HG03103 (cell line): ENCODE results near the gene CHI3L2.

ENCODE experiments used
- ATAC-seq: cut with Tn5 transposase; IDR thresholded peaks from one replicate; pipeline ENCODE4 v1.9.1; 2021; ENCODE audit warnings: low read depth; ENCODE audit not compliant: unreplicated experiment

The CHI3L2 gene

DNA sequence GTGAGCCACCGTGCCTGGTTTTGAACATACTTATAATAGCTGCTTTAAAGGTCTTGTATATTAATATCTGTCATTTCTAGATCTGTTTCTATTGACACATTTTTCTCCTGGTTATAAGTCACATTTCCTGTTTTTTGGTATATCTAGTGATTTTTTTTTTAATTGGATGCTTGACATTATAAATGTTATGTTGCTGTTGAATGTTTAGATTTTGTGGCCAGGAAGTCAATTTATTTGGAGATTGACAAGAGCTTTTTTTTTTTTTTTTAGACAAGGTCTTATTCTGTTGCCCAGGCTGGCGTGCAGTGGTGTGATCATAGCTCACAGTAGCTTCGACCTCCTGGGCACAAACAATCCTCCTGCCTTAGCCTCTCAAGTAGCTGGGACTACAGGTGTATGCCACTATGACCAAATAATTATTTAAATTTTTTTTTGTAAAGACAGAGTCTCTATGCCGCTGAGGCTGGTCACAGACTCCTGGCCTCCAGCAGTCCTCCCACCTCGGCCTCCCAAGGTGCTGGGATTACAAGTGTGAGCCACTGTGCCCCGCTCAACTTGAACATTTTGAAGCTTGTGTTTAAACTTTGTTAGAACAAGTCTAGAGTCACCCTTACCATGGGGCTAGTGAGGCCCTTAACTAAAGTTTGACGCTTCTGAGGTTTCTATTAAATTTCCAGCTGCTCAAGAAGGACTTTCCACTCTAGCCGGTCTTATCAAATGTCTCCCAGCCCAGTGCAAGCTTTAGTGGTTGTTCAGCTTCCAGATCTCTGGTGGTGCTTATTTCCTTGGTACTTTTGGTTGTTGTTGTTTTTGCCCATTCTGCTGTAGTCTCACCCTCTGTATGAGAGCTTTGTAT is 8.6 kb upstream of the CHI3L2 start:
- no peak for ATAC-seq

DNA sequence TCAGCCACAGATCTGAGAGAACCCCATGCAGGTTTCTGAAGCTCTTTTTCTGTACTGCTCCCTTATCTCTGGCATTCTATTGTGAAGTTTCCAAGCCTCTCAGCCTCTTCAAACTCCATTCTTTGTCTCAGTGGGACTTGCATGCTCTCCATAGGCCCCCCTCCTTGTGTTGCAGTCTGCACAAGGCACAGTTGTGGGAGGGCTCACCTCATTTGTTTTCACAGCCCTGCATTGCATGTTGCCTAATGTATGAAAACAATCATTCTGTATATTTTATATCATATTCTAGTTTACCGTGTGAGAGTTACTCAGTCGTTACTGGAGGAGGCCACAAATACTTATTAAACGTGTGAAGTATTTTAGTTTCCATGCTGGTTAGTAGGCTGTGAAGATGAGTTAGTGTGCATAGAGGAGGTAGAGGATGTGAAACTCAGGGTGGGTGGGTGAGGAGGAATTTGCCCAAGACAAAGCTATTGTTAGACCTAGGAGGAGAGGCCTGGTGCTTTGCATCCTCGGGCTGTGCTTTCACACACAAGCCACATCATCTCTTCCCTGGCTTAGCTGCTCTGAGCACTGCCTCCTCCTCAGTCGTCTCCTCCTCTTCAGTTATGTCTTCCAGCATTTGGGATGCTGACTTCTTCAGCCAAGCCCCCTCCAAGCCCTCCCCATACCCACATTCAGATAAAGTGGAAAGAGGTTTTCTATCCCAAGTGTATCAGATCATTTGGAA is 7.8 kb upstream of the CHI3L2 start:
- no peak for ATAC-seq

DNA sequence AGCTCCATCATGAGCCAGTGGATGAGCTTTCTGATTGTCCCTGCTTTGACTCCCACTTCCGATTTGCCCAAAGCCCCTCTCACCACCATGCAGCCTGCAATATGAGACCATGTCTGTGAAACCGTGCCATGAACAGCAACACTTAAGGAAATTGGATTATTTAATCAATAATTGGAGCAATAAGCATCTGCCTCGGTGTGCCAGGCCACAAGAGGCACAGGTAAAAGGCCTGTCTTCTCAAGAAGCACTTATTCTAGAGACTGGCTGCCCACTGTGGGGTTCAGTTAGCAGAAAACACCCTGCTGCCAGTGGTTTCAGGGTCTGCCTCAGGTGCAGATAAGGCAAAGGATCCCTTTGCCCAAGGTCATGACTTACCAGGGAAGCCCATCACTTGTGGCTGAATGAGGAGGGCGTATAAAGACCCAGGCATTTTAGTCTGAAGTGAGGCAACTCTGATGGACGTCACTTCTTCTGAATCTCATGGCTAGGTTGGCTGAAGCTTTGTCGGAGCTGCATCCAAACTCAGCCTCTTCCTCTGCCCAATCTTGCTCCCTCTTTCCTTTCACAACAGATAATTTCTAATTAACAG is 7.1 kb upstream of the CHI3L2 start:
- ATAC-seq: no peak

DNA sequence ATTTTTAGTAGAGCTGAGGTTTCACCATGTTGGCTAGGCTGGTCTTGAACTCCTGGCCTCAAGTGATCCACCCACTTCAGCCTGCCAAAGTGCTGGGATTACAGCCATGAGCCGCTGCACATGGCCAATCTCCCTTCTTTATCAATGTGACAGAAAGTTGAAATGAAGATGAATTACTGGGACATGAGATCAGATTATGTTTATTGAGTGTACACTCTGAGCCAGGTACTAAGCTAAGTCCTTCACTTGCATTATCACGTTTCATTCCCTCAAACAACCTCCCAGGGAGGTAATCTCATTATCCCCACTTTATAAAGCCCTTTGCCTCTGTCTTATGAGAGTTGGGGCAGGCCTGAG is 6.3 kb upstream of the CHI3L2 start:
- no peak for ATAC-seq

DNA sequence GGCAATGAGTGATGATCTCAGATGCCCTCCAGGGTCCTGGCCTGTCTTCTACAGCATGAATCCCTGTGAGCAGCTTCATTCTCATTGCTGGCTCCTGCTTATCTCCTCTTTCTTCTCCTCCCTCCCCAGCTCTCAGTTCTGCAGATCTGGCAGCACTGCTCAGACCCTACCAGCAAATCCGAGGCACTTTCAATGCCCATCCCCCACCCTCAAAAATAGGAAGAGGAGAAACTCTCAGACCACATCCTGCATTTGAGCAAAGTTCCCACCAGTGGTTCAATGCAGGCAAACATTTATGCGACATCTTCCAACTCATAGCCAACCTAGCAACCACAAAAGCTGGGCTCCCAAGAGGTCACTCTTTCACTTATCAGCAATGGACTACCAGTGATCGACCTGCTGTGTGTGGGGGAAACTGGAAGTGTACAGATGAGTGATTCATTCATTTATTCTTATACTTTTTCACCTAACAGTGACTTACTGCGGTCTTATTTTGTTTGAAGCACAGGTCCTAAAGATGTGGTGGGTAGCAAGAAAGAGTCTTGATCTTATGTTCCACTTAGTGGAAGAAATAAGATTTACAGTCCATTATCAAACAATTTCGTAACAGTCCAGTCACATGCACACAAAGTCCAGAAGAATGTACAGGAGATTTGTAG is 5.8 kb upstream of the CHI3L2 start:
- peak; percentile 49 for ATAC-seq

- no peak for ATAC-seq
Observed at GRCh38 chr1:111222308-111223125, 5.0 kb upstream of the CHI3L2 start.

GRCh38 chr1:111223126-111223685 is 4.3 kb upstream of the CHI3L2 start:
- no peak for ATAC-seq

DNA sequence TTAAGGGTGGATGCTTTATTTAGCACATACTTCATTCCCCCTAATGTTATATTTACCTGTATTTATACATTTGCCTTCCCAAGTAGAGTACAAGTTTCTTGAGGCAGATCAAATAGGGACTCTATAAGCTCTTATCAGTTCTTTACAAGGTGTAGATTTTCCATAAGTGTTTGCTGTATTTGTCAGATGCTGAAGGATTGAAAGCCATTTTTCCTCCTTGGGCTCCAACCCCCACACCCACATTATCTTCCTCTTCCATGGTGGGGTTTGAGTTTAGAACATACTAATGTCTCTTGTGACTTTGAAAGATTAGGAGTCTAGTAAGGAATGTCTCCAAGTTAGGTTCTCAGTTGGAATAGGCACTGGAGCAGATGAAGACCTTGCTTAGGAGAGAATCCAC is 2.4 kb upstream of the CHI3L2 start:
- no peak for ATAC-seq

- no peak for ATAC-seq
Observed at GRCh38 chr1:111225717-111226400, 1.7 kb upstream of the CHI3L2 start.

- ATAC-seq: no peak
Observed at GRCh38 chr1:111227851-111228747, 586 bp downstream of the CHI3L2 start.

DNA sequence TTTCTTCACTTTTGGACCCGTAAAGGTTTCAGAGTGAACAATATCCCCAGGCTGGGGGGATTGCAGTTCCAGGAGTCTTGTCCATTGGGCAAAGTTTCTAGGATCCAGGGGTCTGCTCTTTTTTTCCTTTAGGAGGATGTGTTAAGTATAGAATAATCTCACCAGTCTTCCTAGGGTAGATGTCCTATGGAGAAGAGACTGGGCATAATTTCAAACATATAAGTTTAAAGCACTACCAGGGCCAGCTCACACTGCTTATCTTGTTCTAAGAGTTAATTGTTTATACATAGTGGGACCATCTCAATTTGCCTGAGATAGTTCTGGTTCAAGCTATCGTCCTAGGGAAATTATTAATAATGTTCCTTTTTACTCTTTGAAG is 1.2 kb downstream of the CHI3L2 start:
- ATAC-seq: no peak

DNA sequence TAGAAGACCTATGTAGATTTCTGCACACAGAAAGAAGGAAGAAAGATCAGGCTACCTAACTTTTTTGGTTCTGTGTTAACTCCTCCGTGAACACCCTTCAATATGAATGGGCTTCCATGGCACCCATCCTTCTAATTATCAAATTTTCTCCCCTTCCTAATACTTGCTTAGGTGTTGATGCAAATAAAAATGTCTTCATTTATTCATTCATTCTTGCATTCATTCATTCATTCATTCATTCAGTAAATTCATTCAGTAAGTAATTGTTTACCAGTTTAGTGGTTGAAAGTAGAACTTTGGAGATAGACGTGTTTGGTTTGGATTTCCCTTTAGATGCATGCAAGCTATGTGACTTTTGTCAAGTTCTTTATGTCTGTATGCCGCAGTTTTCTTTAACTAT is 4.6 kb downstream of the CHI3L2 start:
- ATAC-seq: no peak

DNA sequence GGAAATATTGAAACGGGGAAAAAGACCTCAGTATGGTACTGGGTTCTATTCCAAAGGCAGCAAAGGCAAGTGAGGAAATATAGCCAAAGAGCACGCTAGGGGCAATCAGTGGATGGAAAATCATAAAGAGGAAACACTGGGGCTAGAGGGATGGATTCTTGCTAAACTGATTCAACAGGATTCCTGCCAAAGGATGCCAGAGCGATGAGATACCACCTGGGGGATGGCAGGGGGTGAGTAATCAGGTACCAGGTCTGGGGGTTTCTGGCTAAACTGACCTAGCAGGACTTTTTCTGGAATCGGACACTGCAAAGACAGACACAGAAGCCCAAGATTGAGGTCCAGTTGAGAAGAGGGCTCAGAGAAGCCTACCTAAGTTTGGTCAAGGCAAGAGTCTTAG is 6.7 kb downstream of the CHI3L2 start:
- ATAC-seq: no peak

GRCh38 chr1:111234866-111235265 is 7.4 kb downstream of the CHI3L2 start:
- no peak for ATAC-seq

GRCh38 chr1:111236379-111236778 is 8.9 kb downstream of the CHI3L2 start:
- no peak for ATAC-seq

DNA sequence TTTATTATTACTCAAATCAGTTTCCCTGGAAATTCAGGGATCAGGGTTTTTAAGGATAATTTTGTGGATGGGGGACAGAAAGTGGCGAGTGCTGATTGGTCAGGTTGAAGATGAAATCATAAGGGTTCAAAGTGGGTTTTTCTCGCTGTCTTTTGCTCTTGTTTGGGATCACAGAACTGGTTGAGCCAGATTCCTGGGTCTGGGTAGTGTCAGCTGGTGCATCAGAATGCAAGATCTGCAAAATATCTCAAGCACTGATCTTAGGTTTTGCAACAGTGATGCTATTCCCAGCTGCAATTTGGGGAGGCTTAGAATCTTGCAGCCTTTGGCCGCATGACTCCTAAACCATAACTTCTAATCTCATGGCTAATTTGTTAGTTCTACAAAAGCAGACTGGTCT is 9.3 kb downstream of the CHI3L2 start:
- ATAC-seq: no peak

DNA sequence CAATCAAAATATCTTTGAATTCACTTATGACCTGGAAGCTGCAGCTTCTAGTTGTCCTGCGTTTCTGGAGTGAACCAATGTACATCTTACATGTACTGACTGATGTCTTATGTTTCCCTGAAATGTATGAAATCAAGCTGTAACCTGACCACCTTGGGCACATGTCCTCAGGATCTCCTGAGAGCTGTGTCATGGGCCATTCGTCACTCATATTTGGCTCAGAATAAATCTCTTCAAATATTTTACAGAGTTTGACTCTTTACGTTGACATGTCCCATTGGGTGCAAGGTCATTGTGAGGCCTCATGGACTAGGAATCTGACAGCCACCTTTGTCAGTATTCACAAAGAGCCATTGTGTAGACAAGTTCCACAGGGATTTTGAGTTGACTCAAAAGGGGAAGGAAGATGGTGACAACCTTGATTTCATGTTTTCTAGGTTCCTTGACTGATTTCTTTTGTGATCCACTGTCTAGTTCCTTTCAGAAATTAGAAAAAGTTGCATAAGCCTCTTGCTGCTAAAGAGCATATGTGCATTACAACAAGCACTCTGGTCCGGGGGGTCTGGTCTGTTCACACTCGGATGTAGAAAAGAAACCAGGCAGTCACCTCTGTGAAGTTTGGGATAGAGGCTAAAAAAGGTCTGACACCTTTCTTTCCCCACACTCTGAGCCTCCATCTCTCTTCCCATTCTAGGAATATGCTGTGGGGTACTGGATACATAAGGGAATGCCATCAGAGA is 10.7 kb downstream of the CHI3L2 start:
- no peak for ATAC-seq

DNA sequence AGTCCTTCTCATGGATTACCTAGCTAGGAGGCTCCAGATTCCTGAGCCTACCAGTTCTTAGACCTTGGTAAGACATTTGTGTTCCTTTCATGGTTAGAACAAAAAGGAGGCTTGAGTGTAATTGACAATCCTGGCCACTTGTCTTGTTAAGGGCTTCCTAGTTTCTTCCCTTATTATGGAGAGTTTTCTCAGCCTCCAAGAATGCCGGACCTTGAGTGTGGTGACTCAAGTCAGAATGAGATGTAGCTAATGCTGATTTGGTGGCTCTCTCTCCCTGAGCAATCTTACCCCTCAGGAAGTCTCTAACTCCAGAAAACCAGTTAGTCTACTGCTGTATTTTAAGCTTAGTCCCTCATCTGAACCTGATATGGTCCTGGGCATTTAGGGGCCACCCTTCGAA is 14.3 kb downstream of the CHI3L2 start:
- no peak for ATAC-seq
